HG03520 (cell line): Measurements from ENCODE around the gene C13orf46.

ENCODE experiments used
- ATAC-seq: cut with Tn5 transposase; IDR thresholded peaks from one replicate; pipeline ENCODE4 v1.9.1; 2021; ENCODE audit warnings: mild to moderate bottlenecking, moderate library complexity; ENCODE audit not compliant: unreplicated experiment

C13orf46 gene

GRCh38 chr13:114010401-114011101, 36.7 kb upstream of the C13orf46 start:
- ATAC-seq, result no peak

- ATAC-seq, result no peak
Measured at GRCh38 chr13:114009590-114010400, 35.9 kb upstream of the C13orf46 start.

- no peak for ATAC-seq
Measured at GRCh38 chr13:114008964-114009589, 35.2 kb upstream of the C13orf46 start.

- no peak for ATAC-seq
Measured at GRCh38 chr13:114007566-114007965, 33.7 kb upstream of the C13orf46 start.

GRCh38 chr13:114005206-114005724, 31.4 kb upstream of the C13orf46 start:
- no peak for ATAC-seq

- ATAC-seq, result no peak
Measured at GRCh38 chr13:114004420-114005205, 30.7 kb upstream of the C13orf46 start.

- no peak for ATAC-seq
Measured at GRCh38 chr13:114002771-114003321, 29.0 kb upstream of the C13orf46 start.

GRCh38 chr13:114002009-114002544, 28.2 kb upstream of the C13orf46 start:
- no peak for ATAC-seq

GRCh38 chr13:114001331-114002008, 27.6 kb upstream of the C13orf46 start:
- no peak for ATAC-seq

GRCh38 chr13:114000151-114001040, 26.5 kb upstream of the C13orf46 start:
- ATAC-seq, result no peak

- no peak for ATAC-seq
Measured at GRCh38 chr13:113999618-113999910, 25.7 kb upstream of the C13orf46 start.

- ATAC-seq, result no peak
Measured at GRCh38 chr13:113998781-113999617, 25.1 kb upstream of the C13orf46 start.

- ATAC-seq, result no peak
Measured at GRCh38 chr13:113997845-113998751, 24.2 kb upstream of the C13orf46 start.

GRCh38 chr13:113996912-113997745, 23.3 kb upstream of the C13orf46 start:
- no peak for ATAC-seq

GRCh38 chr13:113996081-113996911, 22.4 kb upstream of the C13orf46 start:
- ATAC-seq, result no peak
